Adipocyte (in vitro differentiated cells): ENCODE measurements around the gene MTFR1L.

ENCODE experiments used
- DNase-seq: peaks from one replicate; pipeline ENCODE4 v3.0.0-alpha.2; 2015; ENCODE audit warnings: low read depth
- H3K27me3 ChIP-seq: replicated peaks from 2 replicates; pipeline ENCODE4 v1.7.0; 2013; ENCODE audit warnings: mild to moderate bottlenecking, low read length, moderate library complexity; ENCODE audit not compliant: control insufficient read depth, insufficient read depth
- H3K36me3 ChIP-seq: 2 replicates; pipeline ENCODE4 v1.7.0; 2013; ENCODE audit warnings: low read length, mild to moderate bottlenecking, moderate library complexity; ENCODE audit not compliant: control insufficient read depth, insufficient read depth, severe bottlenecking
- H3K4me1 ChIP-seq: 2 replicates; pipeline ENCODE4 v1.7.0; 2013; ENCODE audit warnings: mild to moderate bottlenecking, low read length, moderate library complexity; ENCODE audit not compliant: control insufficient read depth, insufficient read depth
- H3K4me3 ChIP-seq: 2 replicates; pipeline ENCODE4 v1.7.0; 2013; ENCODE audit warnings: mild to moderate bottlenecking, low read length, moderate library complexity
- H3K9ac ChIP-seq: 2 replicates; pipeline ENCODE4 v1.7.0; 2013; ENCODE audit warnings: mild to moderate bottlenecking, low read length, moderate library complexity
- H3K9me3 ChIP-seq: 2 replicates; pipeline ENCODE4 v1.7.0; 2013; ENCODE audit warnings: mild to moderate bottlenecking, low read length, moderate library complexity; ENCODE audit not compliant: control insufficient read depth

The MTFR1L gene

DNA sequence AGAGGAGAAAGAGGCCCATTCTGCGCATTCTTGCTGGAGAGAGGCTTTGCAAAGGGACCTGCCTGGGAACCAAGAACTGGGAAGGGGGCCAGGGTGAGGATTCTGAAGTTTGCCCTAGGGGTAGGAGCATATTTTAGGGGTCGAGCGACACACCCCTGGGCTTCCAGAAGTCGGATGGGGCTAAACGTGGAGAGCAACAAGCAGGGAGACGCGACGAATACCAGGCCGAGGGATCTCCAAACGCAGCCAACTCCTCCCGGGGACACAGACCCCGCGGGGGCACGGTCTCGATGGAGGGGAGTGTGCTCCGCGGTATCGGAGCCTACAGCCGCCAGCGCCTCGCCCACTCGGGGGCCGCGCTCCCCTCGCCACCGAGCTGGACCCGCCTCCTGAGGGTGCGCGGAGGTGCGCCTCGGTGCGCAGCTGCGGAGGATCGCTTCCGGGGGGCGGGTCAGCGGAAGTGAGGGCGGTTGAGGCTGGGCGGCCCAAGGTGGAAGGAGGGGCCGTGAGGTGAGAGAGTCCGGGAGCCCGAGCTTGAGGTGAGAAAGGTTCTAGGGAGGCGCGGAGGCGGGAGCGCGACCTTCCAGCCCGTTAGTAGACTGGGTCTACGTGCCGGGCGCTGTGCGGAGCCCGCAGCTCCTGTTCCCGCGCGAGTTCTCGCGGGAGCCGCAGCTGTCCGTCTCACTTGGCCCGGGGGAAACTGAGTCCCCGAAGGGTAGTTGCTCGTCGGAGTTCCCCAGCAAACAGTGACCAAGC, at the start of gene MTFR1L:
Gene MTFR1L, plus strand, starts transcription at position 464 of the 756 bp plus-strand sequence. CDS start 3,151 bp downstream, outside the sequence.
- Histone ChIP-seq H3K36me3 (peaks cover 18% of the 10 kb centered on the region), H3K4me1 (peaks cover 43% of the 10 kb centered on the region), H3K9me3 (no peaks in the 10 kb centered on the region), H3K27me3 (no peaks in the 10 kb centered on the region), H3K9ac (peak within 1 kb of the TSS; percentile 97), H3K4me3 (peak within 1 kb of the TSS; percentile 91)
- peak; percentile 91 for DNase-seq

DNA sequence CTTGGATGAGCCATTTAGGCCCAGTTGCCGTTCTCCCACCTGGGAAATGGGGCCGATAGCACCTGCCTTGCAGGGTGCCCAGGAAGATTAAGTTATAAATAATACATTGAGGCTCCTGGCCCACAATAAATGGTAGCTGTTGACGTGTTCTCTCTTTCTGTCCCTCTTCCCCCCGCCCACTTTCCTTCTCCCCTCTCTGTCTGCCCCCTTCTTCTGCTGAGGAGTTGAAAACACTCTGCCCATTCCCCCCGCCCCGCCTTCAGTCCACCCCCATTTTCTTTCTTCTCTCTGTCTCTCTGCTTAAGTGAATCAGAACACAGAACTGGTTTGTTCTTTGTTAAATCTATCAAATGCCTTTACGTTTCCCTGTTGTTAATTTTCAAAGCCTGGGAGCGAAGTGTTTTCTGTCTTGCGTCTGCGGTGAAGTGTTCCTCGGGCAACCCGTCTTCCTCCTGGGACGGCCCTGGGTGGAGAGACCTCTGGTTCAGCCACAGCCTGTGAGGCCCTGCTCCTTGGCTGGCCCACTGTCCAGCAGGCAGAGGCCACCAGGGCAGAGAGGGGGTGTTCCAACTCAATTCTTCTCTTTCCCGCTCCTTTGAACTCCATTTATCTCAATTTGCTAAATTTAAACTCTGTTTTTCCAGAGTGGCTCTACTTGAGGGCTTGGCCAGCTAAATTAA, 49.1 kb upstream of the MTFR1L start:
- peaks cover 26% of the 10 kb centered on the region for H3K36me3 ChIP-seq
- H3K4me3 ChIP-seq, result no peak overlapping the region
- DNase-seq, result no peak
- no peaks in the 10 kb centered on the region for H3K27me3 ChIP-seq
- H3K9ac ChIP-seq, result no peak overlapping the region
- no peaks in the 10 kb centered on the region for H3K9me3 ChIP-seq
- peaks cover 5% of the 10 kb centered on the region for H3K4me1 ChIP-seq

DNA sequence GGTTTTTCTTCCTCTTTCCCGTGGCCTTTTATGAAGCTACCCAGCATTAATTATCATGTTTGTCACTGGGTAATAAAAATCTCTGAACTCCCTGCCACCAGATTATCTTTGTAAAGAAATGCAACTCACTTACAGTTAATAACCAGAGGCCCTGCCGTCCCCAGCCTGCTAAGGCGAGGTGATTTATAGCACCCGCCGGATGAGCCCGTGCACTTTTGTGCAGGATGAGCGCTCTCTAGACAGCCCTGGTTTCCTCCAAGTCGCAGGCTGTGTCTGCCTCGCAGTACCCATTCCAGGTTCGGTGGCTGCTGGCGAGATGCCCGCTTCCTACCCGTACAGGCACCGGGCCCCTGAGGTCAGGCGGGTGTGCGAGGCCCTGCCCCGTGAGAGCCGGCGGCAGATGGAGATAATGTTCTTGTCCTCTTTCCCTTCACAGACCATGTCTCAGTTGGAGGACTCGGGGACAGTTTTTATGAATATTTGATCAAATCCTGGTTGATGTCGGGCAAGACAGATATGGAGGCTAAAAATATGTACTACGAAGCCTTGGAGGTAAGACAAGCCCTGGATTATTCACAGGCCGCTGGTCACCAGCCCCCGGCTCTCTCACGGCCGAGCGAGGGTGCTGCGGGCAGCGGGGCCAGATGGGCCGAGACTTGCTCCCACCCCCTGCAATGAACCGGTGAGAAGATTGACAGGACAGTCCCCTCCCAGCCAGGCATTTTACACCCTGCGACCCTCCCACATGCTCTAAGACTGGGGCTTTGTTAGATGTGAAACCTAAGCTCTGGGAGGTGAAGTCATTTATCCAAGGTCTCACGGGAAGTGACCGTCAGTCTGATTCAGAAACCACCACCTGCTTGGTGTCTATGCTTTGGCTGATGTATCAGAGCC, 48.3 kb upstream of the MTFR1L start:
- Histone ChIP-seq H3K4me3 (no peak overlapping the region), H3K36me3 (peaks cover 26% of the 10 kb centered on the region), H3K4me1 (peaks cover 5% of the 10 kb centered on the region), H3K27me3 (no peaks in the 10 kb centered on the region), H3K9ac (no peak overlapping the region), H3K9me3 (no peaks in the 10 kb centered on the region)
- DNase-seq, result no peak

DNA sequence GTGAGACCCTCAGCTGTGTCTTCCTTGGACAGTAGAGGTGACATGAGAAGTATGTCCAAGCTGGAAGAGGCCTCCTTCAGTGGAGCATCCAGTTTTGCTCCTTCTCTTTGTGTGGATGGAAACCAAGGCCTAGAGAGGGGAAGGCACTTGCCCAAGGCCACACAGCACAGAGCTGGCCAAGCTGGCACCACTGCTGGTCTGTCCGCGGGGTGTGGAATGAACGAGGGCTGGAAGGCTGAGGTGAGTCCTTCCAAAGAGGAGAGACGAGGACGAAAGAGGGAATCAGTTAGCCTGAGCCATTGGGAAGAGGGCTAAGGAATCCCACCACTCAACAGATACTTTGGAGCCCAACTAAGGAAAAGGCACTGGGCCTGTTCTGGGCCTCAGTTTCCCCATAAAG, 47.6 kb upstream of the MTFR1L start:
- H3K4me3 ChIP-seq, result no peak overlapping the region
- no peak overlapping the region for H3K9ac ChIP-seq
- no peaks in the 10 kb centered on the region for H3K27me3 ChIP-seq
- H3K4me1 ChIP-seq, result peaks cover 5% of the 10 kb centered on the region
- no peak for DNase-seq
- H3K36me3 ChIP-seq, result peaks cover 25% of the 10 kb centered on the region
- H3K9me3 ChIP-seq, result no peaks in the 10 kb centered on the region

DNA sequence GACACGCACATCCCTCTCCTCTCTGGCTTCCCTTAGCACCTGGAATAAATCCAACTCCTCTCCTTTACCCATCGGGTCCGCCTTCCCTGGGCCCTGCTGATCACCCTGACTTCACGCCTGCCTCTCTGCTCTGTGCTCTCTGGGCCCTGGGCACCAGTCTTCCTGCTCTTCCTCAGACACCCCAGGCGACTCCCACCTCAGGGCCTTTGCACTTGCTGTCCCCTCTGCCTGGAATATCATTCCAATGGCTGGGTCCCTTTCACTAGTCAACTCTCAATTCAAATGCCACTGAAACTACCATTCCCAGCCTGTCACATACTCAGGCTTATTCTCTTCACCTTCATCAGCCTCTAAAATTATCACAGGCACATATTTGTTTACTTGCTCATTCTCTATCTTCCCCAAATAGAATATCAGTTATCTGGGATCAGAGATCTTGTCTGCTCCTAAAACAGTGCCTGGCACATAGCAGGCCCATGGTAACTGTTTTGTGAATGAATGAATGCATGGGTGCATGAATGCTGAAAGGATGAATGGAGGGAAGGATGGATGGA, 47.0 kb upstream of the MTFR1L start:
- Histone ChIP-seq H3K4me3 (no peak overlapping the region), H3K36me3 (peaks cover 25% of the 10 kb centered on the region), H3K4me1 (peaks cover 5% of the 10 kb centered on the region), H3K27me3 (no peaks in the 10 kb centered on the region), H3K9ac (no peak overlapping the region), H3K9me3 (no peaks in the 10 kb centered on the region)
- no peak for DNase-seq

DNA sequence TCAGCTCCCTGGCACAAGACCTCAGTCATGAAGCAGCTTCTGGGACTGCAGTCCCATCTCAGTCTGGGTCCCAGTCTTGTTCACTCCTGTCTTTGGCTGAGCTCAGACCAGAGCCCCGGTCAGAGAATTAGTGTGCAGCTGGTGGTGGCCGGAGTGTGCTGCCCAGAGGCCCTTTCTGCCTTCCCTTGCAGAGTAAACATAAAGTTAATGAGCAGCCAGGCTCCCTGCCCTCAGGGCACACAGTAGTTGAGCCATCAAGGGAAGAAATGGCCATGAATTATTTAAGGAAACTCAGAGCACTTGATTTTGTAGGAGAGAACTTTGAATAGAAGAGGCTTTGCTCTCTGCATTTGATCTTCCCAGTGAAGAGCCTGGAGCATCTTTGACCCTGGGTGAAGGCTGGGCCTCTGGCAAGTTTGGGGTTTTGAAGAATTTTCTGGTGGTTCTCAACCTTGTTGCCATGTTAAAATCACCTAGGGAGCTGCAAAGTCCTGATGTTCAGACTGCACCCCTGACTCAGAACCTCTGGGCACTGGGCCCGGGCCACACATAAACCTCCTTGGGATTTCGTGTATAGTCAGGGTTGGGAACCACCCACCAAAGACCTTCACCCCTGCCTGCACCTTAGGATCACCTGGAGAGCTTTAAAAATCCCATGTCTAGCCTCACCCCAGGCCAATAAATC, 46.2 kb upstream of the MTFR1L start:
- Histone ChIP-seq H3K4me1 (peaks cover 5% of the 10 kb centered on the region), H3K9ac (no peak overlapping the region), H3K36me3 (peaks cover 31% of the 10 kb centered on the region), H3K4me3 (no peak overlapping the region), H3K27me3 (no peaks in the 10 kb centered on the region), H3K9me3 (no peaks in the 10 kb centered on the region)
- DNase-seq, result peak; percentile 74

DNA sequence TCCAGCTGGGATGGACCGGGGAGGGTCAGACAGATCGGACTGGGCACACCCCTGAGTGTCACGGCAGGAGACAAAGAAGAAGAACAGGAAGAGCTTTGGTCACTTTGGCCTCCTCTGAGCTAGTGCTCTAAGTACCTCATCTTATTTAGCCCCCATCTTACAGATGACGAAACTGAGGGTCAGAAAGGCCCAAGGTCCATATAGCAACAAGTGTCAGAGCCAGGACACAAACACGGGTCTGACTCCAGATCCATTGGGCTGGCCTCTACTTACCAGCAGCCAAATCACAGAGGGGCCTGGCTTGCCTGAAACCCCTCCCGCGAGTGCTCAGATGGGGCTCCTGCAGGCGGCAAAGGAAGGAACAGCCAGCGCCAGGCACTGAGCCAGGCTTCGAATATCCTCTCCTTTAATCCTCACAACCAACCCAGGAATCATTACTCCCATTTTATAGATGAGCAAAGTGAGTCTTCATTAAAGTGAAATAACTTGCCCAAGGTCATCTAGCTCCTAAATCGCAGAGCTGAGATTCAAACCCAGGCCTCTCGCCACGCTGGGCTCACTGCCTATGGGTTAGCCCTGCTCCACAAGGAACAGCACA, 45.4 kb upstream of the MTFR1L start:
- Histone ChIP-seq H3K4me1 (peaks cover 5% of the 10 kb centered on the region), H3K9ac (no peak overlapping the region), H3K36me3 (peaks cover 28% of the 10 kb centered on the region), H3K4me3 (no peak overlapping the region), H3K9me3 (no peaks in the 10 kb centered on the region), H3K27me3 (no peaks in the 10 kb centered on the region)
- DNase-seq, result no peak

DNA sequence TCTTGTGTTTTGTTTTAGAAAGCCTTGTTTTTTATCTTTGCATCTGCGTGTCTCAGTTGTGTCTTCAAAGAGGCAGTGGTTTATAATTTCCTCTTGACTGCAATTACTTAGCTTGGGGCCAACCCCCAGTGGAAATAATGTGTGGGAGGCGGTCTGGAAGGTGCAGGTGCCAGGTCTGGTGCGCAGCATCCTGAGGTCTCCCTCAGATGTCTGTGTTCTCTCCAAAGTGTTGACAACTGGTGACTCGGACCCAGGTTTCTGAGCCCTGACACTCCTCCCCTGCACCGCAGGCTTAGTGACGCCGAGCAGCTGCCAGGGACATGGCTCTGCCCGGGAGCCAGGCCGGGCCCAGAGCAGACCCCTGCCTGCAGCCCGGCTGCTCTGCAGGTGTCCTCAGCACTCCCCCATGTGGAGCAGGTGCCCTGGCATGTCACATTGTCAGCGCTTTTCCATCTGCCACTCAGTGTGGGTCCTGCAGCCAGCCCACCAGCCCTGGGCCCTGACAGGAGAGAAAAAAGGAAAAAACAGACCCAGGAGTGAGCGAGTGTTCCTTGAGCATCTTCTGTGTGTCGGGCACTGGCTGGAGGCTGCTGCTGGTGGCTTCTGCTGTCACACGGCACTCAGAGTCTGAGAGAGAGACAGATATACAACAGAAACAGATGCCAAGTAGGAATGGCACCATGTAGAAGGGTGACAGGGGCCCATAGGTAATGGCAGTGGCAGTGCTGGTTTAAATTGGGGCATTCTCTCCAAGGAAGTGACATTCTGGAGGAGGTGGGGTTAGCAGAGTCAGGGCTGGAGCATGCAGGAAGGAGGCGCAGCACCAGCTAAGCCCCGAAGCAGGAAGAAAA, 44.6 kb upstream of the MTFR1L start:
- H3K9me3 ChIP-seq, result no peaks in the 10 kb centered on the region
- DNase-seq, result no peak
- H3K36me3 ChIP-seq, result peaks cover 28% of the 10 kb centered on the region
- H3K4me3 ChIP-seq, result no peak overlapping the region
- H3K27me3 ChIP-seq, result no peaks in the 10 kb centered on the region
- H3K9ac ChIP-seq, result no peak overlapping the region
- peaks cover 5% of the 10 kb centered on the region for H3K4me1 ChIP-seq

DNA sequence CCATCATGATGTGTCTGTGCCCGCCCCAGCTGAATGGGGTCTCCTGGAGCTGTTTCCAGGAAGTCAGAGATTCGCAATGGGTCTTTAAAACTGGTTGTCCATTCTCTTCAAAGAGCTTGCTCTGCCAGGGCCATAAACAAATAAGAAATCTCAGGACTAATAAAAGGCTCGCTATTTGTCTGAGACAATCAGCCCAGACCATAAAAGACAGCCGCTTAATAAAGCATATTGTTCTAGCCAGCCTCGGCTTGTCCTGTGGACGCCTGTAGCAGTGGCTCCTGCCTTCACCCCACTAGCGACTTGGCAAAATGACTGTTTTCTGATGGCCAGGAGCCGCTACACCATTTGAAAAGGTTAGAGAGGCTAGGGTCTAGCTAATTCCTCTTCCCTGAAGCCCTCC, 40.4 kb upstream of the MTFR1L start:
- DNase-seq, result no peak
- no peaks in the 10 kb centered on the region for H3K27me3 ChIP-seq
- H3K9me3 ChIP-seq, result no peaks in the 10 kb centered on the region
- H3K4me3 ChIP-seq, result no peak overlapping the region
- no peak overlapping the region for H3K9ac ChIP-seq
- peaks cover 30% of the 10 kb centered on the region for H3K36me3 ChIP-seq
- no peaks in the 10 kb centered on the region for H3K4me1 ChIP-seq

DNA sequence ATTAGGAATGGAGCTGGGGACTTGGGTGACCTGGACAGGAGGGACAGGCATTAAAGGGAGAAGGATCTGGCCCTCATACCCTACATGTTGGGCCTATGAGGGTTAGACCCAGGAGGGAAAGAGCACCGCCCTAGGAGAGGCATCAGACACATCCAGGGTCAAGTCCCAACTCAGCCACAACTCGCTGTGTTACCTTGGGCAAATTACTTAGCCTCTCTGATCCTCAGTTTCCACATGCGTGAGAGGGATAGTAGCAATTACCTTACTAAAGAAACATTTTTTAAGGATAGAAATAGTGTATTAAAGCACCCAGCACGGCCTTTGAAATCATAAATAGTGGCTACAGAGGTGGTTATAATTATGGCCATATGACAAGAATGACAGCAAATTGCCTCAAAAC, 39.9 kb upstream of the MTFR1L start:
- H3K4me1 ChIP-seq, result no peaks in the 10 kb centered on the region
- H3K27me3 ChIP-seq, result no peaks in the 10 kb centered on the region
- H3K4me3 ChIP-seq, result no peak overlapping the region
- peaks cover 30% of the 10 kb centered on the region for H3K36me3 ChIP-seq
- no peaks in the 10 kb centered on the region for H3K9me3 ChIP-seq
- no peak for DNase-seq
- H3K9ac ChIP-seq, result no peak overlapping the region
